GM13976 (cell line): ENCODE measurements around the gene THSD4.

Experiments used
- DNase-seq: peaks from one replicate; pipeline ENCODE4 v3.0.0; 2012; ENCODE audit warnings: low spot score
- in situ Hi-C: fragments of 300-500 bp; cut with MboI; formaldehyde crosslinking; loops from one replicate; pipeline ENCODE4 v1.12.0; 2022; ENCODE audit warnings: low sequenced_read_pairs, mixed read lengths, inconsistent platforms; ENCODE audit not compliant: unreplicated experiment
- TF ChIP-seq, protein P1 (sequence below): IDR thresholded peaks from 2 replicates; pipeline ENCODE4 v1.5.1; 2012; ENCODE audit warnings: borderline replicate concordance, mild to moderate bottlenecking; ENCODE audit not compliant: insufficient read depth; ENCODE audit errors: extremely low read depth, missing control alignments, control extremely low read depth

Gene THSD4

DNA sequence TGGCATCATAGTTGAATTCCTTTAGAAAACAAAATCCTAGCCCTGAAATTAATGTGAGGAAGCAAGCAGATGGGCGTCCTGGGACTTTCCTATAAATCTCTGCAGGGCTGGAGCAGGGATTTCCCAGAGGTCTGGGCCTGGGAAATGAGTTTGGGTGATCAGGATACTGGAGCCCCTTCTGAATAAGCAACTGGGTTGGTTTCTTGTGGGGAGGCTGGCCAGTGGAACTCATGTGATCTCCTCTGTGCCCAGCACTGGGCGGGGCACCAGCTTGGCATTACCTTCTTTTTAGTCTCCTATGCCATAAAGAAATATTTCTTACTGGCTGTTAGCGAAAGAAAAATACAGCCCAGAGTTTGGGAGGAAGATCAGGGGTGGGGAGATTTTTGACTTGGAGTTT, 1.7 kb downstream of the THSD4 start:
- in situ Hi-C loops: loop anchor here (10.0 kb wide), 1 partner anchor 328 kb away; no protein-coding TSS in a partner anchor
- no peak for DNase-seq
- TF ChIP-seq, protein P1, sequence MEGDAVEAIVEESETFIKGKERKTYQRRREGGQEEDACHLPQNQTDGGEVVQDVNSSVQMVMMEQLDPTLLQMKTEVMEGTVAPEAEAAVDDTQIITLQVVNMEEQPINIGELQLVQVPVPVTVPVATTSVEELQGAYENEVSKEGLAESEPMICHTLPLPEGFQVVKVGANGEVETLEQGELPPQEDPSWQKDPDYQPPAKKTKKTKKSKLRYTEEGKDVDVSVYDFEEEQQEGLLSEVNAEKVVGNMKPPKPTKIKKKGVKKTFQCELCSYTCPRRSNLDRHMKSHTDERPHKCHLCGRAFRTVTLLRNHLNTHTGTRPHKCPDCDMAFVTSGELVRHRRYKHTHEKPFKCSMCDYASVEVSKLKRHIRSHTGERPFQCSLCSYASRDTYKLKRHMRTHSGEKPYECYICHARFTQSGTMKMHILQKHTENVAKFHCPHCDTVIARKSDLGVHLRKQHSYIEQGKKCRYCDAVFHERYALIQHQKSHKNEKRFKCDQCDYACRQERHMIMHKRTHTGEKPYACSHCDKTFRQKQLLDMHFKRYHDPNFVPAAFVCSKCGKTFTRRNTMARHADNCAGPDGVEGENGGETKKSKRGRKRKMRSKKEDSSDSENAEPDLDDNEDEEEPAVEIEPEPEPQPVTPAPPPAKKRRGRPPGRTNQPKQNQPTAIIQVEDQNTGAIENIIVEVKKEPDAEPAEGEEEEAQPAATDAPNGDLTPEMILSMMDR: no peak

DNA sequence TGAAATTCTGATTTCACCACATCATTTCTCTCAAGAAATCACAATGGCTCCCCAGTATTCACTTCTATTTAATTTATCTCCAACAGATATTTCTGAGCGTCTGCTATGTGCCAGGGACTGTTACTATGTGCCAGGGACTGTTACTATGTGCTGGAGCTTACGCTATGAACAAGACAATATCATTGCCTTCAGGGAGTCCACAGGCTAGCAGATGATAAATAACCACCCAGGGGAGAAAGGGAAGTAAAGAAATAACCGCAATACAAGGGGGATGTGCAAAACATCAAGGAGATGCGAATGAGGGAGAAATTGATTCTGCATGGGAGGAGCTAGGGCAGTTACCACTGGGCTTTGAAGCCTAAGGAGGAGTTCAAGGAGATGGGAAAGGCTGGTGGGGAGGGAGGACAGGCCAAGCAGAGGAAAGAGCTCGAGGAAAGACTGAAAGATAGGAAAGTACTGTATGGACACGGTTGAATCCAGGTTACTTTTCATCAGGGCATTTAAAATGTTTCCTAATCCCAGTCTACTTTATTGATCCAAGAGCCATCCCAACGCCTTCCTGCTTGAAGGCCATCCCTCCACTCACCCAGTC, 2.5 kb downstream of the THSD4 start:
- DNase-seq: no peak
- TF ChIP-seq, protein P1: no peak
- in situ Hi-C loops: loop anchor here (10.0 kb wide), 1 partner anchor 327 kb away; no protein-coding TSS in a partner anchor

DNA sequence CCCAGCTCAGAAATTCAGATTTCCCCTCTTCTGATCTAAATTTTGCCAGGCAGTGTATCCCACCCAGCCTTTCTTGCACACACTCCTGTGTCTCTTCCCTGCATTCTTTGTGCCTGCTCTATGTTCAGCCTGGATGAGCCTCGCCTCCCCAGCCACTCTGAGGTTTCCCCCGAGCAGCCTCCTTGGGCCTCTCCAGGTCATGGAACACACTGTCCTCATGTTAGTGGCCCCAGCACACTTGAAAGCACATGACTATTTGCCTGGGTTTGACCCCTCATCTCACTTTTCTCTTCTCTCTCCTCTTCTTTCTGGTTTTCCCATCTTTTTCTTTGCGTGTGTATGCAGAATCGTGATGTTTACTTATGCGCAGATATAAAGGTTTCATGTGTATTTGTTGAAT, 3.1 kb downstream of the THSD4 start:
- TF ChIP-seq, protein P1: no peak
- in situ Hi-C loops: loop anchor here (10.0 kb wide), 1 partner anchor 326 kb away; no protein-coding TSS in a partner anchor
- DNase-seq: no peak

GRCh38 chr15:71118881-71119632, 3.8 kb downstream of the THSD4 start:
- DNase-seq: no peak
- in situ Hi-C loops: loop anchor here (10.0 kb wide), 1 partner anchor 326 kb away; no protein-coding TSS in a partner anchor
- TF ChIP-seq, protein P1: no peak

DNA sequence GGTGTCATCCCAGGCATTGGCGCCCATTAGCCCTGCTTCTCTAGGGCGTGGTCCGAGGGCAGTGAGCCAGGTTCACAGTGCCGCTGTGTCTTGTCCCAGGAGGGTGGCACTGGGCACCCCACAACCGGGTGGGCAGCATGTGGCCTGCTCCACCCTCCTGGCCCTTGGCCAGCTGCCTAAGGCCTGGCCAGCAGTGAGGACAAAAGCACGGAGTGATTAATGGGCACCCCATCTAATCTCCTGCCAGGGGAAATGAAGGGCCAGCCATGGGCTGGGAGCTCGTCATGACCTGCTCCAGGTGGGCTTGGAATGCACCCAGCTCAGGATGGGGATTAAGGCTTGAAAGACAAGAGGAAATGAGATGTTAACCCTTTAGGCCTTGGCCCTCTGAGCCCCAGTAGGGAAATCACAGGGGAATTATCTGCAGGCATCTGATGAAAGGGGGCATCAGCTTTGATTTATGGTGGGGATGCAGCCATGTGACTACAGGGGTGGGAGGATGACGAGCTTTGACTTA, 5.2 kb downstream of the THSD4 start:
- DNase-seq: no peak
- in situ Hi-C loops: no loop called here
- TF ChIP-seq, protein P1: no peak

DNA sequence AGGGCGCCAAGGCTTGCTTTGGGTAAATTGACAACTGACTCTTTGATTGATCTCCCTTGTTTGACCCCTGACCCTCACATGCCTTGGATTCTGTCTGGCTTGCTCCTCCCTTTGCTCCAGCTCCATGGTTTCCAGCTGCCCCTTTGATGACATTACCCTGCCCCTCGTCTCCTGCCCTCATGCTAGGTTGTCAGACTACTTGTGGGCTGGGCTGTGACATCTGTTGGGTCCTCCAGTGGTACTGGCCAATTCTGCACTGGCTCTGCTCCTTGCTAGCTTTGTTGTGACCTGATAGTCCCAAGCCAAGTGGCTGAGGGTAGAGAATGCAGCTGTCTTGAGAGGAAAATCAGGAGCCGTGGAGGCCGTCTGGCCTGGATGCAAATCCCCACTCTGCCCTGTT, 6.2 kb downstream of the THSD4 start:
- in situ Hi-C loops: no loop called here
- DNase-seq: no peak
- TF ChIP-seq, protein P1: no peak
